GM18520 (cell line): ENCODE measurements around the gene NUDT4.
"Not testable (repeated sequence)": the region's sequence is repeated elsewhere in the genome, so short reads cannot be mapped to it uniquely, and the experiment has no call there.

Experiments
- ATAC-seq: cut with Tn5 transposase; IDR thresholded peaks from one replicate; pipeline ENCODE4 v1.9.1; 2021; ENCODE audit not compliant: unreplicated experiment

NUDT4 gene

DNA sequence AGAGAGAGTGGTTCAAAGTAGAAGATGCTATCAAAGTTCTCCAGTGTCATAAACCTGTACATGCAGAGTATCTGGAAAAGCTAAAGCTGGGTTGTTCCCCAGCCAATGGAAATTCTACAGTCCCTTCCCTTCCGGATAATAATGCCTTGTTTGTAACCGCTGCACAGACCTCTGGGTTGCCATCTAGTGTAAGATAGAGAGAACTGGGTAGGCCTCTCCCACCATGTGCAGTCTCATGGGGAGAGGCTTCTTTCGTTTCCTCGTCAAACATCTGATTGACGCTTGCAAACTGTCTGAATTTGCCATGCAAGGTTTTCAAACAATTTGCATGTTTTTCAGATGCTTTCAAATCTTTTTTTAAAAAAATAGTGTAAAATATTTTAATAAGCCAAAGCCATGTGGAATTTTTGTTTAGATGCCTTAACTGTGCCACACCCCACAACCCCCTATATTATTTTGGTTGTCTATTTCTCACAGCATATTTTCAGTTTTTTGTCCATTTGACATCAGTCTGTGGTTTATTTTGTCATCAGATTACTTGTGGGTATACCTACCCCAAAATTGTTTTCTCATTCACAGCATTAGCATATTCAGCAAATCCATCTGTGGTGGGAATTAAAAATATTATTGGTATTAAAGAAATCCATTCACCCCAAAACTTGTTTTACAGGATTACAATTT is 21.6 kb downstream of the NUDT4 start:
- ATAC-seq = peak; percentile 87

DNA sequence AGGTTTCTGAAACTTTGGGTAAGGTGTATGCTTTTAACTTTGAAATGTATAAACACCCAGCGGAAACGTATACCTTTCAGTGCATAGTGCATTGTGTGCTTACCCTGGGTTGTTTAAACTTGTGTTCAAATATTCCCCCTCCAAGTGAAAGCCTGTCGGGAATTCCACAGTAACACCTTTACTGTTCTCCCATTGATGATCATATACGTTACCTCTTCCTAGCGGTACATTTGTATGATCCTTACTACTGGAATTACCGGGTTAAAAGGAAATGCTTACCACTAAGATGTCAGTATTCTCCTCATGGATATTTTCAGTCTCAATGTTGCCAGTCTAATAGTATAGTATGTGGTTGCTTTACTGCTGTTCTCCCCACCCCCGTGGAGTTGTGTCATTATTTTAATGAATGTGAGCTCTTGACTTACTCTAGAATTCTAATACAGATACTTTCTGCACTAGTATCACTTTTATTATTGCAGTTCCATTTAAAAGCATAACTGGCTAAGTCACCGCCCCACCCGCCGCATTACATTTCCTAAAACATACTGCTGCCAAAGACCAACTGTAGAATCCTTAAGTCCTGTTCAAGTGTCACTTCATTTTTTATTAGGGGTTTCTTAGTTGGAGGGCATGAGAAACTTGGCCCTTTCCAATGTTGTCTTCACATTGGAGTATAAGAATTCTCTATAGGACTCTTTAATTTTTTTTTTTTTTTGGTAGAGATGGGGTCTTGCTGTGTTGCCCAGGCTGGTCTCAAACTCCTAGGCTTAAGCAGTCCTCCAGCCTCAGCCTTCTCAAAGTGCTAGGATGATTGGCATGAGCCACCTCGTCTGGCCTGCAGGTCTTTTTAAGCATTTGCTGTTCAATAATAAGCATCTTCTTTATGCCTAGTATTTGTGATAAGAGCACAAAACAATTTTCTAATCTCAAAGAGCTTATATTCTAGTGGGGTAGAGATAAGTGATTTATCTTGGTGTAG is 24.9 kb downstream of the NUDT4 start:
- no peak for ATAC-seq

- ATAC-seq = no peak
Observed at GRCh38 chr12:93403988-93404803, 26.5 kb downstream of the NUDT4 start.

DNA sequence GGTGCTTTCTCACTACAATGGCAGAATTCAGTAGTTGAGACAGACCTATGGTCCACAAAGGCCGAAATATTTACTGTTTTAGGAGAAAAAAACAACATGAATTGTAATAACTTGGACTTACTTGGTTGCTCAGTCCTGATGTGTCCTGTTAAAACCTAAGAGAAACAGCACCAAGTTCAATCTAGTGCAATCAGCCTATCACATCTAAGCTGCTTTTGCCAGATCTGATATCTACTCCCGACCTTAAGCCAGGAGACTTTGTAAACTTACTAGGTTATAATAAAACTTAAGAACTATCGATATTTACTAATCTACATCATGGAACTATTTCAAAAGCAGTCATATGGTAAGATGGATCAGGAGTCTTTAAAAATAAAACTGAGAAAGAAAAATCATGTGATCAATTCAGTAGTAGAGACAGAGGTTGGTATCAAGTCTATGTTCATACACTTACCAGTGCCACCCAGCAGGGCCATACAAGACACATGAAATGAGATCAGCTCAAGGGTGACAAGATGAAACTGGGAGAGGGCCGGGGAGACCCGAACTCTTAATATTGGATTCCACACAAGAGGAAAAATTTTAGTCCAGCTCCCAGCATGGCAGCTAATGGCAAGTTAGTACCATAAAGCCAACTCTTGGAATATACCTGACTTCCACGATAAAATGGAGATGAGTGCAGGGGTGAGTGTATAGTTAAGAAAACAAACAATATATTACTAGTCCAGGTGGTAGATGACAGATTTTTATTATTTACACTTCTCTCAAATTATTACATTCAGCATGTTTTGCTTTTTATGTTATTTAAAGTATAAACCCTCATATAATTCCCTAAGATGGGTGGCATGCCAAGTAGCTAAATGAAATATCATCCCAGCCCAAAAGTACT is 27.5 kb downstream of the NUDT4 start:
- no peak for ATAC-seq

DNA sequence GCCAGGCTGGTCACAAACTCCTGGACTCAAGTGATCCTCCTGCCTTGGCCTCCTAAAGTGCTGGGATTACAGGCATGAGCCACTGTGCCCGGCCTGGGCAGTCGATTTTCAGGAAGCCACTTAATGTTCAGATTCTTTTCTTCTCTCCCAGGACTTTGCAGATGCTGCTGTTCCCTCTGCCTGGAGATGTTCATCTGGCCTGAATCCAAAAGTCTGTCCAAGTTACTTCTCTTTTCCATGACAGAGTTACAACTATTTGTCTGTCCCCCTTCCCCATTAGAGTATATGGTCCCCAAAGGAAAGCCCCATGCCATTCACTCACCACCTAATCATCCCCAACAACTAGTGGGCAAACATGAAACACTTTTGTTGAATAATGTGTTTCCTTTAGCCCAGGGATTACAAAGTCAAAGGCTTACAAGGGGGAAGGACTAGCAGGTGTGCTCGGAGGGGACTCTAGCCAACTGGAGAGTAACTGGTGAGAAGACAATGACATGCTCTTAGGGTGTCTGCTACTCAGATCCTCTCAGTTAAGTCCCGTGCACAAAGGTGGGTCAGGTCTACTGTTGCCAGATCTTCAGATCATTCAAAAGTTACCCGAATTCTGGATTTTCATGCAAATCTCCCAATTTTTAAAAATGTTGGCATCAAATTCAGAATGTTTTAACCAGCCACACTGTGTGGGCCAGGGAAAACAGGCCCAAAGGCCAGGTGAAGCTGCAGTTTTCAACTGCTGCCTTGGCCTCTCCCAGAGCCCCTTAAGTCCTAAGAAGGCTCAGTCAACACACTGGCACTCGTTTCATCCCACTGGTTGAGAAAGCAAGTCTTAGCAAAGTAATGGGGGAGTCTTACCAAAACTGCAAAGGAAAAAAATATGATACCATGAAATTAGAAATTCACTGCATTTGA is 29.6 kb downstream of the NUDT4 start:
- ATAC-seq = no peak

DNA sequence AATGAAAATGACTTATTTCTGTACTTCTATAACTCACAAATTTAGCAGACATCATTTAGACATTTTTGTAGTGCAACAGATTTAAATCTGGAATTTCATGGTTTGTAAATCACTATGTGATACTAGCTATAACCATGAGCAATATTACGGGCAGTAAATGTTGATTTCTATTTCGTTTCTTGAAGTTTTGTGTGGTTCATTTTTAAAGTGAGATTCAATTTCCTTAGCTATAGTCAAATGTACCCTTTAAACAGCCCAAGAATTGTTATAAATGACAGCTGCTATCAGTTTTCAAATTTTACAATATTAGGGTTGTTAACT is 30.2 kb downstream of the NUDT4 start:
- ATAC-seq = no peak

GRCh38 chr12:93408813-93409212 is 31.1 kb downstream of the NUDT4 start:
- ATAC-seq = no peak

- not testable (repeated sequence) for ATAC-seq
Observed at GRCh38 chr12:93409343-93410187, 31.8 kb downstream of the NUDT4 start.

GRCh38 chr12:93411060-93411459 is 33.3 kb downstream of the NUDT4 start:
- ATAC-seq = not testable (repeated sequence)

- not testable (repeated sequence) for ATAC-seq
Observed at GRCh38 chr12:93412396-93412795, 34.7 kb downstream of the NUDT4 start.

- no peak for ATAC-seq
Observed at GRCh38 chr12:93413064-93413463, 35.3 kb downstream of the NUDT4 start.

- no peak for ATAC-seq
Observed at GRCh38 chr12:93415723-93416464, 38.2 kb downstream of the NUDT4 start.

DNA sequence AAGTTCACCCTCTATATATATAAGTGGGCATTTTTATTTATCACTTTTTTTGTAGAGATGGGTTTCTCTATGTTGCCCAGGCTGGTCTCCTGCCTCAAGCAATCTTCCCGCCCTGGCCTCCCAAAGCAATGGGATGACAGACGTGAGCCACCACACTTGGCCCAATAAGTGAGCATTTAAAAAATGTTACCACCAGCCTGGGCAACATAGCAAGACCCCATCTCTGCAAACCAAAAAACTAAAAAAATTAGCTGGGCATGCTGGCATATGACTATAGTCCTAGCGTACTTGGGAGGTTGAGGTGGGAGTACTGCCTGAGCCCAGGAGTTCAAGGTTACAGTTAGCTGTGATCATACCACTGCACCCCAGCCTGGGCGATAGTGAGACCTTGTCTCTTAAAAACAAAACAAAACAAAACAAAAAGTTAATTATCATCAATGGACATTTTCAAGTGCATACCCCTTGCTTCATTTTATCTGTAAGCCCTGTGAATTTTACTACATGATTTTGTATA is 40.3 kb downstream of the NUDT4 start:
- no peak for ATAC-seq

DNA sequence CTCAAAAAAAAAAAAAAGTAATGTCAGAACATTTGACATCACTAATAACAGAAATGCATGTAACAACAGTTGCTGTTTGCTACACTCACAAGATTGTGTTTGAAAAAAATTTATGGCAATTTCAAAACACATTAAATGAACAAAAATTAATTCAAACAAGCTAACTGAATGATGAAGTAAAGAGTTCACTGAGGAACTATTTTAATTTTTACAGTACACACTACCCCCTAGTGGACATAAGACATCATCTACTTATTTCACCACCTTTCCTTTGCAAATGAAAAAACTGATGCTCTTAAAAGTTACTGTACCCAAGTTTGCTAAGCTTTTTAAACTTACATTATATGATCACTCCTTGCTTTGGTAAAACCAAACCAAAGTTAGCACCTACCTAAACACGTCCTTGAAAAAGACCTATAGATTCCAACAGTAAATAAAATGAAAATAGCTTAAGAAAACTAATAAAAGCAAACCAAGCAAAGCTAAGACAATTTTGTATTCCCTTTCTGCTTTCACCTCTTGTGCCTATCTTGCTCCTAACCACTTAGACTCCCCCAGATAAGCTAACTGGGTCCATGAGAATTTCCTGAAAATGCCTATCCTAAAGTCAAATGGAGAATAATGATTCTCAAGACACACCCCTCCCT is 41.8 kb downstream of the NUDT4 start:
- ATAC-seq = no peak

- no peak for ATAC-seq
Observed at GRCh38 chr12:93422050-93422449, 44.3 kb downstream of the NUDT4 start.

DNA sequence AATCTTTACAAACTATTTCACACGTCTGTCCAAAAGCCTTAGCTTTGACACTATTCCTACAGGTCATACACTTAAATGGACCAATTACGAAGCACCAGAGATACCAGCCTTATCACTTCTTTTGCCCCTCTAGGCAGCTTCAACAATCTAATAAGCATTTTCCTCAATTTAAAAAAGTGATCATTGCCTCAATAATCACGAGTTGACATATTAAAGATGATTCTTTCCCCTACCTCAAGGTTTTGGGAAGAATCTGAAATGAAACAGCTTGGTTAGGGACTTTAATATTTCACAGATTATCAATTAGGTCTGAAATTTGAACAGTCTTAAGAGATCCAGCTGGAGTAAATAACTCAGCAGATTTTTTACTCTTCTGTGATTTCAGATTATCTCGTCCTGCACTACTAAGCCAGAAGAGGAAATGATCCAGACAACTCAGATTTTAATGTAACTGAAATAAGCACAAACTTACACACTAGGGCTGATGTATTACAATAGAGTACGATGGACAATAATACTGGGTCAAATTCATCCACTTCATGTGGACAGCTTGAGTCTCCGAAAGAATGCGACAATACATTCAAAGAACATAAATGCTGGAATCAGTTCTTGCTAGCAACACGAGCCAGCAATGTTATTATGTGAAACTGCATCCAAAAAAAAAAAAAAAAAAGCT is 48.1 kb downstream of the NUDT4 start:
- no peak for ATAC-seq

DNA sequence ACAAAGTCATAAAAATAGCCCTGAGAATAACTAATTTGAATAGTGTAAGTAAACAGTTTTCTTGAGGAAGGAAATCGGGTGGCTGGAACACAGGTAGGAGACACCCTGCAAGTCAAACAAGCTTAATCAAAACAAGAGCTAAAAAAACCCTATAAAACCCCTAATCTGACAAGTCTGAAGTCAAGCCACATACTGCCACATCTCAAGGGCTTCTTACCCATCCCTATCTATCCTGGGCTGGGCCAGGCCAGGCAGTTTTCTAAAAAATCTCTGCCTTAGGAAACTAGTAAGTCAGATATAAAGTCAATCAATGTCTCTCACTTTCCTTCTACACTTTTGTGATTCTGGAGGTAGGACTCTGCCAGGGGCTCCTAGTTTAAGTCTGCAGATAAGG is 48.7 kb downstream of the NUDT4 start:
- no peak for ATAC-seq
